Gastroesophageal sphincter (tissue), 3 donors: ENCODE data around the gene APC.

ENCODE experiments used
- CTCF ChIP-seq, 4 experiments: fragments of 200-600 bp in 2 of 4; fragments of 450-650 bp in 2 of 4; sonication (generic) in 1 of 4; IDR thresholded peaks; one replicate each; pipeline ENCODE4 v1.5.1; 2017 to 2019; ENCODE audit warnings: antibody characterized with exemption in 4 of 4, mild to moderate bottlenecking in 2 of 4, moderate library complexity in 2 of 4
- POLR2AphosphoS5 ChIP-seq: sonication (generic); formaldehyde crosslinking; IDR thresholded peaks from one replicate; pipeline ENCODE4 v1.6.1; 2017; ENCODE audit warnings: antibody characterized with exemption

GRCh38 chr5:112848116-112848811 lies 110.6 kb downstream of the APC start:
- TF ChIP-seq POLR2AphosphoS5 = no peak
- TF ChIP-seq CTCF (IDR thresholded peaks at IDR 0.05) = peak; percentile 45 to 63 (median 49)
